Left forelimb (tissue), 1 donor: ENCODE results near the gene AQP2.

ENCODE experiments used
- DNase-seq: peaks from one replicate; pipeline ENCODE4 v3.0.0-alpha.2; 2018; ENCODE audit warnings: low spot score

Gene AQP2

GRCh38 chr12:49955899-49956662 is 5.5 kb downstream of the AQP2 start:
- no peak for DNase-seq

GRCh38 chr12:49956663-49957569 is 6.4 kb downstream of the AQP2 start:
- no peak for DNase-seq

- no peak for DNase-seq
Observed at GRCh38 chr12:49957570-49957967, 7.0 kb downstream of the AQP2 start.

- DNase-seq, result no peak
Observed at GRCh38 chr12:49959685-49960473, 9.3 kb downstream of the AQP2 start.

GRCh38 chr12:49960474-49961110 is 10.1 kb downstream of the AQP2 start:
- no peak for DNase-seq

- no peak for DNase-seq
Observed at GRCh38 chr12:49961111-49961922, 10.8 kb downstream of the AQP2 start, which contains the start of gene AQP5. AQP5 (plus strand) TSS chr12:49961872; CDS start chr12:49962018, 146 bp downstream.

GRCh38 chr12:49961993-49962764 is 11.6 kb downstream of the AQP2 start:
- no peak for DNase-seq

- DNase-seq, result no peak
Observed at GRCh38 chr12:49962861-49963765, 12.6 kb downstream of the AQP2 start.

GRCh38 chr12:49963976-49964815 is 13.7 kb downstream of the AQP2 start:
- DNase-seq, result no peak

GRCh38 chr12:49964849-49965624 is 14.5 kb downstream of the AQP2 start:
- no peak for DNase-seq

- no peak for DNase-seq
Observed at GRCh38 chr12:49965836-49966235, 15.3 kb downstream of the AQP2 start.

GRCh38 chr12:49966511-49967041 is 16.0 kb downstream of the AQP2 start:
- no peak for DNase-seq

GRCh38 chr12:49967042-49967776 is 16.7 kb downstream of the AQP2 start:
- peak; percentile 94 for DNase-seq

- no peak for DNase-seq
Observed at GRCh38 chr12:49967777-49968250, 17.3 kb downstream of the AQP2 start.

GRCh38 chr12:49968471-49968870 is 17.9 kb downstream of the AQP2 start:
- DNase-seq, result no peak

- DNase-seq, result no peak
Observed at GRCh38 chr12:49969027-49969426, 18.5 kb downstream of the AQP2 start.
